Measurements from ENCODE around the gene GMPPA.

DNA sequence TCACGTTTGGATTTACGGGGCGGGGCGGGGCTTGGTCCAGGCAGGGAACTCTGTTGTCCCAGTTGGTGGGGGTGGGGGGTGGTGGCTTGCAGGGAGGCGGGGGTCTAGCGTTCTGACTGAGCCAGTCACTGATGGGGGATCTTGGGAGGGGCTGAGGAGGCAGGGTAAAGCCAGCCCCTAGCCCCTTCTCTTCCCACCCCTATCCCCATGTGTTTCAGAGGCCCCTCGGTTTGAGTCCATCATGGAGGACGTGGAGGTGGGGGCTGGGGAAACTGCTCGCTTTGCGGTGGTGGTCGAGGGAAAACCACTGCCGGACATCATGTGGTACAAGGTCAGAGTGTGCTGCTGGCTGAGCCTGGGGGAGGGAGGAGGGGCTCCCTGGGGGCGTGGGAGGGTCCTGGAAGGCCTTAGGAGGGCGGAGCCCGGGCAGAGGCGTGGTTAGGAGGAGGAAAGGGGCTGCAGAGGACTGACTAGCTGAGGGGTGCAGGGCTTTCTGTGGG, 22.0 kb upstream of the GMPPA start:
- TF ChIP-seq, protein P1, sequence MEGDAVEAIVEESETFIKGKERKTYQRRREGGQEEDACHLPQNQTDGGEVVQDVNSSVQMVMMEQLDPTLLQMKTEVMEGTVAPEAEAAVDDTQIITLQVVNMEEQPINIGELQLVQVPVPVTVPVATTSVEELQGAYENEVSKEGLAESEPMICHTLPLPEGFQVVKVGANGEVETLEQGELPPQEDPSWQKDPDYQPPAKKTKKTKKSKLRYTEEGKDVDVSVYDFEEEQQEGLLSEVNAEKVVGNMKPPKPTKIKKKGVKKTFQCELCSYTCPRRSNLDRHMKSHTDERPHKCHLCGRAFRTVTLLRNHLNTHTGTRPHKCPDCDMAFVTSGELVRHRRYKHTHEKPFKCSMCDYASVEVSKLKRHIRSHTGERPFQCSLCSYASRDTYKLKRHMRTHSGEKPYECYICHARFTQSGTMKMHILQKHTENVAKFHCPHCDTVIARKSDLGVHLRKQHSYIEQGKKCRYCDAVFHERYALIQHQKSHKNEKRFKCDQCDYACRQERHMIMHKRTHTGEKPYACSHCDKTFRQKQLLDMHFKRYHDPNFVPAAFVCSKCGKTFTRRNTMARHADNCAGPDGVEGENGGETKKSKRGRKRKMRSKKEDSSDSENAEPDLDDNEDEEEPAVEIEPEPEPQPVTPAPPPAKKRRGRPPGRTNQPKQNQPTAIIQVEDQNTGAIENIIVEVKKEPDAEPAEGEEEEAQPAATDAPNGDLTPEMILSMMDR (optimal IDR thresholded peaks at IDR 0.05 in 1 of 3, IDR thresholded peaks at IDR 0.05 in 1 of 3, conservative IDR thresholded peaks at IDR 0.05 in 1 of 3; ENCODE audit: extremely low read depth in 1 of 3, insufficient read depth in 2 of 3, low read length in 3 of 3): no peak
- TF ChIP-seq EZH2 (IDR thresholded peaks at IDR 0.05; ENCODE audit: low read length): no peak
